Endometrial microvascular endothelial cells (primary cell): ENCODE results near the gene CEP120. TPM values are rescaled to one million over a fixed set of nuclear protein-coding genes. Genes with fewer than 3 reads are reported as not detected.
"Not testable (repeated sequence)": the region's sequence is repeated elsewhere in the genome, so short reads cannot be mapped to it uniquely, and the experiment has no call there.

Experiments
- in situ Hi-C: cut with HindIII; loops from 2 replicates; pipeline ENCODE4 v1.10.0; 2017; ENCODE audit warnings: low sequenced_read_pairs, low pct_unique_long_range_greater_than_20kb; ENCODE audit errors: inconsistent ontology term
- total RNA-seq: library from RNA; depleted of rRNA; stranded (reverse); fragments of >200 nt; gene quantifications from one replicate; pipeline ENCODE4 v1.2.3, GENCODE V29; 2015; ENCODE audit errors: inconsistent ontology term

The CEP120 gene
- total RNA-seq, 1 donor from 2014 or later = 10.2 TPM

GRCh38 chr5:123440456-123441181 lies 17.4 kb upstream of the CEP120 start:
- in situ Hi-C loops = no loop called here

- in situ Hi-C loops = no loop called here
Observed at GRCh38 chr5:123439709-123440108, 16.5 kb upstream of the CEP120 start.

GRCh38 chr5:123438902-123439301 lies 15.7 kb upstream of the CEP120 start:
- in situ Hi-C loops = no loop called here

- in situ Hi-C loops = no loop called here
Observed at GRCh38 chr5:123438244-123438643, 15.0 kb upstream of the CEP120 start.

- in situ Hi-C loops = no loop called here
Observed at GRCh38 chr5:123436201-123436600, 13.0 kb upstream of the CEP120 start.

GRCh38 chr5:123434796-123435195 lies 11.6 kb upstream of the CEP120 start:
- in situ Hi-C loops = no loop called here

- in situ Hi-C loops = no loop called here
Observed at GRCh38 chr5:123433596-123433995, 10.4 kb upstream of the CEP120 start.

GRCh38 chr5:123430441-123430840 lies 7.2 kb upstream of the CEP120 start:
- in situ Hi-C loops = not testable (repeated sequence)

- in situ Hi-C loops = no loop called here
Observed at GRCh38 chr5:123429993-123430392, 6.8 kb upstream of the CEP120 start.

GRCh38 chr5:123429221-123429954 lies 6.2 kb upstream of the CEP120 start:
- in situ Hi-C loops = no loop called here

GRCh38 chr5:123428521-123429220 lies 5.5 kb upstream of the CEP120 start:
- in situ Hi-C loops = no loop called here

- in situ Hi-C loops = no loop called here
Observed at GRCh38 chr5:123427281-123427680, 4.1 kb upstream of the CEP120 start.

- in situ Hi-C loops = no loop called here
Observed at GRCh38 chr5:123425431-123425830, 2.2 kb upstream of the CEP120 start.

- in situ Hi-C loops = loop anchor here (25.0 kb wide), 1 partner anchor 165 kb away; no protein-coding TSS in a partner anchor
Observed at GRCh38 chr5:123422433-123423277, 548 bp downstream of the CEP120 start.

- in situ Hi-C loops = loop anchor here (25.0 kb wide), 1 partner anchor 166 kb away; no protein-coding TSS in a partner anchor
Observed at GRCh38 chr5:123421773-123422172, 1.4 kb downstream of the CEP120 start.

- in situ Hi-C loops = loop anchor here (25.0 kb wide), 1 partner anchor 172 kb away; no protein-coding TSS in a partner anchor
Observed at GRCh38 chr5:123414974-123415373, 8.2 kb downstream of the CEP120 start.

GRCh38 chr5:123412206-123412605 lies 11.0 kb downstream of the CEP120 start:
- in situ Hi-C loops = loop anchor here (25.0 kb wide), 1 partner anchor 175 kb away; no protein-coding TSS in a partner anchor

- in situ Hi-C loops = loop anchor here (25.0 kb wide), 1 partner anchor 185 kb away; no protein-coding TSS in a partner anchor
Observed at GRCh38 chr5:123401999-123402398, 21.2 kb downstream of the CEP120 start.
